Activated CD4-positive, alpha-beta T cell treated with anti-CD3 and anti-CD28 coated beads for 4 hours (primary cell): ENCODE data around the gene ZBTB2.

ENCODE experiments used
- DNase-seq, 2 donors: peaks; one replicate each; pipeline ENCODE4 v3.0.0-alpha.2; 2020

ZBTB2 gene, protein sequence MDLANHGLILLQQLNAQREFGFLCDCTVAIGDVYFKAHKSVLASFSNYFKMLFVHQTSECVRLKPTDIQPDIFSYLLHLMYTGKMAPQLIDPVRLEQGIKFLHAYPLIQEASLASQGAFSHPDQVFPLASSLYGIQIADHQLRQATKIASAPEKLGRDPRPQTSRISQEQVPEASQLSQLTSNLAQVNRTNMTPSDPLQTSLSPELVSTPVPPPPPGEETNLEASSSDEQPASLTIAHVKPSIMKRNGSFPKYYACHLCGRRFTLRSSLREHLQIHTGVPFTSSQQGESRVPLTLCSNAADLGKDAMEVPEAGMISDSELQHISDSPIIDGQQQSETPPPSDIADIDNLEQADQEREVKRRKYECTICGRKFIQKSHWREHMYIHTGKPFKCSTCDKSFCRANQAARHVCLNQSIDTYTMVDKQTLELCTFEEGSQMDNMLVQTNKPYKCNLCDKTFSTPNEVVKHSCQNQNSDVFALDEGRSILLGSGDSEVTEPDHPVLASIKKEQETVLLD

DNA sequence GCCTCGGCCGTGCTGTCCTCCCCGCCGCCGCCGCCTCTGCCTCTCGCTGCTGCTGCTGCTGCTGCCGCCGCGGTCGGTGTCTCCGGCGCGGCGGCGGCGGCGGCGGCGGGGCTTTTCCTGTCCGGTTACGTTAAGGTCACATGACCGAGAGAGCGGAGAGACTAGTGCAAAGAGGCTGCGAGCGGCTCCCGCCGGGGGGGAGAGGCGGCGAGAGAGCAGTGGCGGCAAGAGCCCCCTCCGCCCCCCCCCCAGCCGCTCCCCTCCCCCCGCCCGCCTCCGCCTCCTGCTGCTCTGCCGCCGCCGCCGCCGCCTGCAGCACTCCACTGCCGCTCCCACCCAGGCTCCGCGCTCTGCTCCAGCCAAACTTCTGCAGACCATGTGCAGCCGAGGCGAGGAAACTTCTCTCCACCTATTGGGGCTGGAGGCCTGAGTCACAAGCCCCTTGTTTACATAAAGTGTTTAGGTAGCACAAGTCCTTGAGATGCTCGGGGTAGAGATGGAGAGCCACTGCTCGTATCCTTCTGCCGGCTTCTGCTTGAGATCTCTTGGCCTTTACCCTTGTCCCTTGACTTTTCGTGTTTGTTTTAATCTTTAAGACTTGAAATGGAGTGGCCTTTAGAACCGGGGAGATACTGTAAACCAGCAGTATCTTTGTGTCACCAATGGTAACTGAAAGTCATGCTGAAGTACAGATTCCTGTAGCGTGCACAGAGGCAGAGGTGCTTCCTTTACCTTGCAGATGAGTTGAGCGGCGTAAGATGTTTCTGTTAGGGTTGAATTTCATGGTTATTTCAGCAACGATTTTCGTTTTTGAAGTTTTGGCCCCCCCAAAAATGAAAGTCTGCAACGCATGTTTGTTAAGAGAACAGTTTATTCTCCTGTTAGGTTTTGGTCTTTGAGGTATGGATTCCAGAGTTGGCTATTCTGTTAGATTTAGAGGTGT, at the start of gene ZBTB2:
Gene ZBTB2, minus strand, starts transcription at position 89 of the 943 bp plus-strand sequence. CDS start 17,922 bp downstream, outside the sequence.
- DNase-seq, result peak; percentile 47 to 68

DNA sequence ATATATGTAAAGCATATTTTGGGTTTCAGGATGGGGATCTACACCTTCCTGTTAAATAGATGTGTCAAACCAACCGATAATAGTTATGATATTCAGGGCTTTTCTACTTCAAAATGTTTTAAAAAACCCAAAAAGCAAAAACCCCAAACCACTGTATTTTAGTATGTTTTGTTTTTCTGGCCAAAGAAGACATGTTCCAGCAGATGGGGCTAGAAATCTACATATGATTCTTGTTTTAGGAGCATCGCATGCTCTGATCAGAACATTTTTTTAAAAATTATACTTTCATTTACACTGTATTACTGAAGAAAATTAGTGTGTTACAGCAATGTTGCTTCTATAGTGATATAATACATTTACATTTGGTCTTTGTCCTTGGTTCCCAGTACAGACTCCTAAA, 49.6 kb upstream of the ZBTB2 start:
- DNase-seq, result no peak

DNA sequence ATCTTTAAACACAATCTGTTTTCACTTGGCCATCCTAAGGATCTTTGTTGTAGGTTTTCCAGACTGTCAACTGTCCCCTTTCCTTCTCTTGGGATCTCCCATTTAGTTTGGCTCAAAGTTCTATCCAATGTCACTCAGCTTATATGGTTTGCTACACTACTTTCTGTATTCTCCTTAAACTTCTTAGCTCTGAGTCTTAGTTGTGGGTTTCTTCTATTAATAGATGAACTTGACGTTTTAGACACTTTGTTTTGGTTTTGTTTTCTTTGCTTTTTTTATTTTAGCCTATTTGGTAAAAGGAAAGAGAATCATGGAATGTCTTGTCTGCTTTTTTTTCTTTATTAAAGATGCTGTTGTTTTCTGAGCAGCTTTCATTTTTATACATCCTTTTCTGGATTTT, 49.1 kb upstream of the ZBTB2 start:
- DNase-seq, result no peak

DNA sequence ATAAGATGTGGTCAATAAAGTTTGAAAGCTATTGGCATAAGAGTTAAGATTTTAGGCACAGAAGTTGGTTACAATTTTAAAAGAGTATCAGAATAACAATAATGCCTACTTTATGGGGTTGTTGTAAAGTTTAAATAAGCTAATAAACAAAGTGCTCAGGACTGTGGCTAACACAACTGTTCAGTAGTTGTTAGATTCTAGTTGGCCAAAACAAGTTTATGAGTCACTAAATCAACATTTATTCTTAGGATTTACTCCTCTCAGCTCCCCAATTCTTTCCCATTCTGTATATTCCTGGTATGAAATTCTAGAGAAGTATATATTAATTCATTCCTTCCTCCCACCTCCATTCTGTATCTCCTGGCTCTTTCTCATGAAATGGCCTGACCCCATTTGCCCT, 46.0 kb upstream of the ZBTB2 start:
- DNase-seq, result no peak

DNA sequence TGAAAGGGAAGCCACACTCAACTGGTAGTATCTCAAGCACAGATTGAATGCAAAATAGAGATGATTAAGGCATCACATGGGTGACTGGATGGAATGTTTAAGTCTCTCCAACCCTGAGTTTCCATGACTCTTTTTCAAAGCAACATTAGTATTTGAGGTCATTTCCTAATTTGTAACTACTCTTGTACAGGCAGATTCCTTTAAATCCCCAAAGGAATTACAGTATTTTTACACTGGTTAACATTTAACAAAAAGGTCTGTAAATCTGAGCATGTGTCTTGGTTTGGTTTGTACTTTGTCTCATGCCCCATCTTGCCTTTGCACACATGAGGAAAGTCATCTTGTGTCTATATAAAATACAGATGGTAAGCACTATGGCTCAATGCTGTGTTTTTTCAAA, 45.4 kb upstream of the ZBTB2 start:
- no peak for DNase-seq

DNA sequence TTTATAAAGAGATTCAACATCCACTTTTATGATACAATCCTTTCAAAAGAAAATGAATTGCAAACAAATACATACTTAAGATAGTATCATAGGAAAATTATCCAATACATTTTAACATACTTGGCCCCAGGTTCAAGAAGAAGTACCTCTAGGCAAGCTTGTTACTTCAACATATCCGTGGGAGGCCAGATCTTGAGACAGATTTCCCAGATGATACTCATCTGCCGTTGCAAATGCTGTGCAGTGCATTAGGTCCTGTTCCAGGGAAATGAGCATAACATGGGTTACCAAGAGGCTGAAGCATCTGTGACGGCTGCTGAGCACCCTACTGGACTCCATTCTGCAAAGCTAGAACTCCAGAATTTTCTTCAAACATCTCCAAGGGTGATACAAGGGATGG, 44.9 kb upstream of the ZBTB2 start:
- no peak for DNase-seq

DNA sequence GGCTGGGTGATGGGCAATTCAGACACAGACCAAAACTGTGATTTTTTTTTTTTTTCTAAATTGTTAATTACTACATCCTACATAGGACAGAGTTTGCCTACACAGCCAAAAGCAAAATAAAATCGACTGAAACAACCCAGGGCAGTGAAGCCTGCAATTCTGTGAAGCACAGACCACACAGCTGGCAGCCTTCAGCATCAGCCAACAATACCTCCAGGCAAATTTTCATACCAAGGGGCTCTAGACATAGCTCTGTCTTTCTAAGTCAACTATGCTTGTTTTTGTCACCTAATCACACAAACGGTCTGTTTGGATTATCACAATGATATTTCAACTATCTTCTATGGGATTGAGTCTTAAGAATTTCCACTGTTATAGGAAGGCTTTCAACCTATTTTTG, 43.0 kb upstream of the ZBTB2 start:
- no peak for DNase-seq

DNA sequence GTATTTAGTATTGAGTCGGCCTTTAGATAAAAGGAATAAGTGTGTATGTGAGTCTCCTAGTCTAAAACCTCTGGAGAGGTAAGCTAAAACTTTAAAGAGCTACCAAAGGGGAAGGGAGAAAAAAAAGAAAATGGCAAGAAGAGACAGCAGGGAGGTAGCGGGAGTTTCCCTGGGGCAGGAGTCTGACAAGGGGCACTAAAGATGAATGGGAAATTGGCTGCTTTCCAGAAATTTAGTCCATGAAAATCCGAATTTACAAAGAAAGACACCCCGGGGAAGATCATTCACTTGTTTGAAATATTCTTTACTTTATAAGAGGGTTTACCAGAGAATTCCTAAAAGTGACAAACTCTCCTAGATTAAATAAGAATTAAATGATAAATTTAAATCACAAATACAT, 41.3 kb upstream of the ZBTB2 start:
- no peak for DNase-seq

DNA sequence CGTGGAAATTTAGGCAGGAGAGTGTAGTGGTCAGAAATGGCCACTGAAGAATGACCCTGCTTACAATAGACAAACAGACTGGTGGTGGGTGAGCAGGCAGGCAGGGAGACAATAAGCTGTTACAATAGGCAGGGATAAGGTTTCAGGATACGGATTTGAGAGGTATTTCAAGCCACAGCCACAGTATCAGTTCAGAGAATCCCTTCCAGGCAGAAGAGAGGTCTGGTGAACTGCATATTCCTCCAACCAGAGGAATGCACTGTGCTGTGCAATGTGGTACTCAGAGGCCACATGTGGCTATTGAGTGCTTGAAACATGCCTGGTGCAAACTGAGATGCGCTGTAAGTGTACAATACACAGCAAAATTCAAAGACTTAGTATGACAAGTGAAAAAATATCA, 40.0 kb upstream of the ZBTB2 start:
- no peak for DNase-seq

DNA sequence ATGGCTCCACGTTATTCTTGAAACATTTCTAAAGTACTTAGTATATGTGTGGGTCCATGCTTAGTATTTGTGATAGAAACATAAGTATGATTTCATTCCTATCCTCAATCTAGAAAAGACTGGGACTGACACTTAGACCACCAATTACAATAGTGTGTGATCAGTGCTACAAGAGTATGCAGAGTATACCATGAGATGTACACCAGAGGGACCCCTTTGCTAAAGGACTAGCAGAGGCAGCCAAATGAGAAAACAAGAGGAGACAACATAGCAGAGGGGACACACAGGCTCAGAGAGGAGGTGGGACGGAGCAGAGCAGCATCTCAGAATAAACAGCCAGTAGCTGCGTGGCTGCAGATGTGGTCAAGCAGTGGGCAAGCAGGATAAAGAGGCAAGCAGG, 39.5 kb upstream of the ZBTB2 start:
- DNase-seq, result no peak

DNA sequence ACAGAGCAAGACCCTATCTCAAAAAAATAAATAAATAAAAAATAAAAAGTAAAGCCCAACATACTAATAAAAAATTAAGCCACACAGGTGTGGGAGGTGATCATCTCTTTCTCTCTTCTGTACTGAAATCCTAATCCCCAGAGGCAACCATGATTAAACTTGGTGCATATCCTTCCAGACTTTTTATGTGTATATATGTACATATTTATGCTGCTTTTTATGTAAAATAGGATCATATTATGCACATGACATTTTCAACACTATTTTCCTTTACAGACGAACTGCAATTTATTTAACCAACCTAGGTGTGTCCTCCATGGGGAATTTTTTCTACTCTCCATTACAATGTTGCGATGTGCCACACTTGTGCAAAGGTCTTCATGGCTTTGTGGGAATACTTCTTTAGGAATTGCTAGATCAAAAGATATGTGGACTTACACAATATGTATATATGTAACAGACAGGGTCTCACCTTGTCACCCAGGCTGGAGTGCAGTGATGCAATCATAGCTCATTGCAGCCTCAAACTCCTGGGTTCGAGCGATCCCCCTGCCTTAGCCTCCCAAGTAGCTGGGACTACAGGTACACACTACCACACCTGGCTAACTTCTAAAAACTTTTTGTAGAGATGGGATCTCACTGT, 36.9 kb upstream of the ZBTB2 start:
- no peak for DNase-seq

DNA sequence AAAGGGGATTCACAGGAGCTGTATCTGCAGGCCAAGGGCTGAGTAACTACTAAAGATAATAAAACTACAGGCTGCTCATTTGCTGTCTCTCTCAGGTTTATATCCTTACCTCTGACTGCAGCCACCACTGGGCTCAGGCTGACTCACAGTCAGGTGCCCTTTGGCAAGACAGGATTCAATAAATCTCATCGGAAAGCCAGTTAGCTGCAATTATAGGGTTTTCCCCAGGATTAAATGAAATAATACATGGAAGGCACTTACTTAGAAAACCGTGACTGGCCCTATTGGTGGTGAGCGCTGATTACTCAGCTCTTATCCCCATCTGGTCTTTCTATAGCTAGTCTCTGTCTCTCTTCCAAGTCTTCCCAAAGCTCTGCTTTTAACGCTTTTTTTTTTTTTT, 34.2 kb upstream of the ZBTB2 start:
- DNase-seq, result no peak

DNA sequence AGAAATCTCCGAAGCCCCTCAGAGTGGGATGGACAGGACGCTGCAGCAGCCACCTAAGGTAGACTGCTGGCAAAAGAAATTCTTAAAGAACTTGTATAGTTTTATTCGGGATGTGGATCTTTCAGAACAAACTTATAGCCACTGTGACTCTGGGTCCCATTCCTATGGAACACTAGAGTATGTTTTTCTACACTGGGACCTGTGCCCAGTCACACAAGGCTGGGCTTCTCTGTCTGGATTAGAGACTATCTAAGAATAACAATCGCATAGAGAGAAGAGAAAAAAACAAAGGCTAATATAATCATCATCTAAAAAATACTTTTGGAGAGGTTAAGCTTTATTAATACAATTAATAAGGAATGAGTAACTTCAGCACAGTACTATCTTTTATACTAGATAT, 31.6 kb upstream of the ZBTB2 start:
- DNase-seq, result no peak

DNA sequence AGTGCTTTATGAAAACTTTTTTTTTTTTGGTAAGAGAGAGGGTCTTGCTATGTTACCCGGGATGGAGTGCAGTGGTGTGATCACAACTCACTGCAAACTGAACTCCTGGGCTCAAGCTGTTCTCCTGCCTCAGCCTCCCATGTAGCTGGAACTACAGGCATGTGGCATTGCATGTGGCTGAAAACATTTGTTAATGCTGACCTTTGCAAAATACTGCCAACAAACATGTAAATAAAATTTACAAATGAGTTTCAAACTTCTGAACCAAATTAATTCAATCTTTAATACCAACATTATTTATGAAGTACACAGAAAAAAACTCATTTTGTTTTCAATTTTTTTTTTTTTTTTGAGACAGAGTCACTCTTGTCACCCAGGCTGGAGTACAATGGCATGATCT, 26.1 kb upstream of the ZBTB2 start:
- DNase-seq, result no peak

DNA sequence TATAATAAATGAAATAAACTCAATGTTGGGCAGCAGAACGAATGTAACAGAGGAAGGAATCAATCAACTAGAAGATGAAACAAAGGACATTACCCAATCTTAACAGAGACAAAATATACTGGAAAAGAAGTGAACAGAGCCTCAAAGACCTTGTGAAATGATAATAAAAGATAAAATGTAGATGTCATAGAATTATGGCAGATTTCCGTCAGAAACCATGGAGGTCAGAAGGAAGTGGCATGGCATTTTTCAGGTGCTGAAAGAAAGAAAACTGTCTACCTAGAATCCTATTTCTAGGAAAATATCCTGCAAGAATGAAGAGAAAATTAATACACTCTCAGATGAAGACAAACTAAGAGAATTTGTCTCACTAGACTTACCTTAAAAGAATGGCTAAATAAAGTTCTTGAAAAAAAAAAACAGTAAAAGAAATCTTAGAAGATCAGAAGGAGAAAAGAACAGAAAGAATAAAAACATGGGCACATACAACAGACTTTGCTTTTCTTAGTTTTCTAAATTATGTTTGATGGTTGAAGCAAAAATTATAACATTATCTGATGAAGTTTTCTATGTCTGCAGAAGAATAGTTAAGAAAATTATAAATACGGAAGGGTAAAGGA, 23.4 kb upstream of the ZBTB2 start:
- no peak for DNase-seq

DNA sequence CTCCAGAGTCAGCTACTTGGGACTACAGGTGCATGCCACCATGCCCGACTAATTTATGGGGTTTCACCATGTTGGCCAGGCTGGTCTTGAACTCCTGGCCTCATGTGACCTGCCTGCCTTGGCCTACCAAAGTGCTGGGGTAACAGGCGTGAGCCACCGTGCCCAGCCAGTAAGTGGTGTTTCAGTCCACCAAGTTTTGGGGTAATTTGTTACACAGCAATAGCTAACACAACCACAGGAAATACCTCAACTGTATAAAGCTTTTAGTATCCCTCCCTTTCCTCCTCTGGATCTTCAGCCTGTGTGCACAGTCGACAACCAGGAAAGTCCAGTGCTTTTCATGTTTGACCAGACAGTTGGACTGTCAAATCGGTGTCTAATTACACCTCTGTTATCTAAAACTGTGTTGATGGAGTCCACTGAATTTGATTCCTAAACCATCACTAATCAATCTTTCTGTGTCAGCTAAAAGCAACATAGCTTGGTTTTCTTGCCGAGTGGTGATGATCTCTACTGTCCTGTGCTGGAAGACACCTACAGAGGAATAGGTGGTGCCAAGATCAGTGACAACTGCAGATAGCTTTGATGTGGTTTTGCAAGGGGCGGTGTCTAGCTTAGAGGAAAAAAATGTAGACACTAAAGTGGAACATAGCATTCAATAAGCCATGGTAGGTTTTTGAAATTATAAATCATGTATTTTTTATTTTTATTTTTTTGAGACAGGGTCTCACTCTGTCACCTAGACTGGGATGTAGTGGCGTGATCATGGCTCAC, 22.2 kb upstream of the ZBTB2 start:
- peak; percentile 47 to 62 for DNase-seq

DNA sequence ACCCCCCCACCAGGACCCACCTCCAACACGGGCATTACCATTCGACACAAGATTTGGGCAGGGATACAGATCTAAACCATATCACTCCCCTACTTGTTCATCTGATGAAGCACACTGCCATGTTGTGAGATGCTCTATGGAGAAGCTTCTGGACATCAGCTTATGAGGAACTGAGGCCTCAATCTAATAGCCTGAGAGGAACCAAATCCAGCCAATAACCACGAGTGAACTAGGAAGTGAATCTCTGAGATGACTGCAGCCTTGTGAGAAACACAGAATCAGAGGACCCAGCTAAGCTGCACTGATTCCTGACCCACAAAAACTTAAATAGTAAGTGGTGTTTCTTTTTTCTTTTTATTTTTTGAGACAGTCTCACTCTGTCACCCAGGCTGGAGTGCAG, 21.6 kb upstream of the ZBTB2 start:
- no peak for DNase-seq

DNA sequence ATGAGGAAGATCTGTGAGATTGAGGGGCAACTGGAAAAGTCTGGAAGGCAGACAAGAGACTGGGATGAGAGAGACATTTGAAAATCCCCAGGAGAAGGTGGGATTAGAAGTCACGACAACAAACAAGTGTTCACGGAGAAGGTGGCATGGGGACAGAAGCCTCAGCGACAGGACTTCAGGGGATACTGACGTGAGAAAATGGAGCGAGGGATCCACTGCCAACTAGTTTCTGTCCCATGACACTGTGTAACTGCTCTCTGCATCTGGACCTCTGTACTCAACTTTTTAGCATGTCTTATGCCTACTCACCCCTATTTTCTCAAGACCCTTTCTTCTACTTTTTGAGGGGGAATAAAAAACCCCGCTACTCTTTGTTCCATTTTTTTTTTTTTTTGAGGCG, 18.3 kb upstream of the ZBTB2 start:
- no peak for DNase-seq

DNA sequence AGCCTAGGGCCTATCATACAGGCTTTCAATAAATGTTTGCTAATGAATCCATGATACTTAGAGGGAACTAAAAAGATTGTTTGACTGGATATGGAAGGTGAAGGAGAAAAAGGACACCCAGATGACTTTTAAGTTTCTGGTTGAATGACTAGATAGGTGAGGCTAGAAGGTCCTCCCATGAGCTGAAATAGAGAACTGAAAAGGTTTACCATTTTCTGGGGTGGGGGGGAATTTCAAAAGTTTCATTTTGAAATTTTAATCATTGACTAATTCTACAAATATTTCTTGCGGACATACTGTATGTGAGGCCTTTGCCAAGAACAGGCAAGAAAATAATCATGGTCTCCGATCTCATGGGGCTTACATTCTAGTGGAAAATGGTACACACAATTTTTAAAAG, 17.9 kb upstream of the ZBTB2 start:
- DNase-seq, result no peak

DNA sequence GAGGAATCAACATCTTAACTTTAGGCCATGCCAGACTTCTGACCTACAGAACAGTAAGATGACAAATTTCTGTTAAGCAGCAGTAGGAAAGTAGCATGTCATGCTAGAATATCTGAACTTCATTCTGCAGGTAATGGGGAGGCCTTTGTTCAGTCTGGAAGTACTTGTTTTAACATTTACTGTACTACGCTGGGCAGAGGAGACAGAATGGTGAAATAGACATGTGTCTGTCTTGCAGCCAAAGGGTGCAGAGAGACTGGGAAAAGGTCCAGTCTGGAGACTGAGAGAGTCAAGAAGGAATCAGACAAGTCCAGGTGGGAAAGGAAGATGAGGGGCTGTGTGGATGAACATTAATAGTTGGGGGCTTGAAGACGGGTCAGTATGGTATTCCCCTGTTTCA, 17.5 kb upstream of the ZBTB2 start:
- DNase-seq, result no peak

DNA sequence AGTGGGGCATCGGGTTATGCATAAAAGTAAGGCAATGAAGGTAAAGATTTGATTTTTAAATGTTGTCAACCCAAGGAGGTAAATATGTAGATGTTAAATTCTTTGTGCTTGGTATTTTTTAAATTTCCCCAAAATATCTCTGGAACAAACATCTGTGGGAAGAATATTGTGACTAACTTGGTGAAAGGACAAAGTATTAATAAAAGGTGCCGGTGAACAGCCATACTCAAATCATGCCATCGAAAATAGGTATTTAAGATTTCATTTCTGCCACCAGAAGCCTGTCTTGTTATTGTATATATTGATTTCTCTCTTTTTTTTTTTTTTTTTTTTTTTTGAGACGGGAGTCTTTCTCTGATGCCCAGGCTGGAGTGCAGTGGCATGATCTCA, 12.6 kb upstream of the ZBTB2 start:
- DNase-seq, result no peak

DNA sequence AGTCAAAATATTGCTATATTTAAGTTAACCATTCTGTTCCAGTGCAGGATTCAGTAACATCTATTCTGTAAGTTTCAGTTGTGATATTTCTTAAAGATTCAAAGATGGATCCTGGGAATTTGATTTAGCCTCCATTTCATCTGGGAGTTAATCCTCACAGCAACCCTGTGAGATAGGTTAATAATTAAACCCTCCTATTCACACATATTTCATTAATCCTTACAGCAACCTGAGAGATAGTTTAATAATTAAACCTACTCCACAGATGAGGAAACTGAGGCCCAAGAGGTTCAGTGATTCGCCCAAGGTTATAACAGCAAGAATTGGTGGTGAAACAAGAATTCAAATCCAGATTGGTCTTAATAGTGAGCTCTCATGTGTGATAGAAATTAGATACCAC, 10.9 kb upstream of the ZBTB2 start:
- DNase-seq, result no peak
